NT2/D1 (cell line): Measurements from ENCODE around the gene TBC1D19.

Experiments used
- DNase-seq: peaks from one replicate; pipeline ENCODE4 v3.0.0-alpha.2; 2011; ENCODE audit warnings: low read depth, low spot score
- H3K27me3 ChIP-seq: 2 replicates; pipeline ENCODE4 v1.6.0; 2011; ENCODE audit warnings: mild to moderate bottlenecking; ENCODE audit not compliant: insufficient read length, insufficient read depth
- H3K36me3 ChIP-seq: 2 replicates; pipeline ENCODE4 v1.6.1; 2011; ENCODE audit warnings: mild to moderate bottlenecking, low read length, mixed read lengths; ENCODE audit not compliant: insufficient read depth, insufficient read length
- H3K4me1 ChIP-seq: 2 replicates; pipeline ENCODE4 v1.5.1; 2011; ENCODE audit not compliant: insufficient read depth, insufficient read length
- H3K4me3 ChIP-seq: 2 replicates; pipeline ENCODE4 v1.5.1; 2011; ENCODE audit warnings: low read depth; ENCODE audit not compliant: insufficient read length
- H3K9ac ChIP-seq: 2 replicates; pipeline ENCODE4 v1.6.0; 2011; ENCODE audit warnings: low read depth; ENCODE audit not compliant: insufficient read length
- H3K9me3 ChIP-seq: 2 replicates; pipeline ENCODE4 v1.5.1; 2011; ENCODE audit warnings: mild to moderate bottlenecking, low read length; ENCODE audit not compliant: insufficient read depth
- SUZ12 ChIP-seq: IDR thresholded peaks from 2 replicates; pipeline ENCODE4 v1.6.1; 2011; ENCODE audit not compliant: insufficient read length, insufficient read depth; ENCODE audit errors: extremely low read depth
- YY1 ChIP-seq: IDR thresholded peaks from 2 replicates; pipeline ENCODE4 v1.6.1; 2011; ENCODE audit not compliant: insufficient read length, insufficient read depth
- ZNF274 ChIP-seq: IDR thresholded peaks from 2 replicates; pipeline ENCODE4 v1.6.1; 2011; ENCODE audit warnings: mild to moderate bottlenecking, low read depth, low read length

Gene TBC1D19

DNA sequence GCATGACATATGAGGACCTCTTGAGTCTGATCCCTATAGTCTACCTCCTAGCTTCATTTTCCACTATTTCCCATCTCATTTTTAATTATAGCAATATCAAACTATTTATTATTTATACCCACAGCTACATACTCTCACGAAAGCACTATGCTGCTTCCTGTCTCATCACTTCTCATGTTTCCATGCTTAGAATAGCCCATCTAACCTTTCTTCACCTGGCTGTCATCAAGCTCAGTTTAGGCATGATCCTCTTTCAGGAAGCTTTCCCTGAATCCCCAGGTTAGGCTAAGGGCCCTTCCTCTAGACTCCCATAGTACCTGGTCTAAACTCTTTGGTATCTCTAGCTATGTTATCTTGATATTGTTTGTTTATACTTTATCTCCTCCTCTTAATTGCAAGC lies 137.8 kb downstream of the TBC1D19 start:
- H3K27me3 ChIP-seq: no peaks in the 10 kb centered on the region
- no peak for DNase-seq
- no peaks in the 10 kb centered on the region for H3K36me3 ChIP-seq
- H3K9me3 ChIP-seq: no peaks in the 10 kb centered on the region
- TF ChIP-seq YY1 (no peak), ZNF274 (no peak), SUZ12 (no peak)
- no peaks in the 10 kb centered on the region for H3K4me1 ChIP-seq
- no peak overlapping the region for H3K9ac ChIP-seq
- no peak overlapping the region for H3K4me3 ChIP-seq

DNA sequence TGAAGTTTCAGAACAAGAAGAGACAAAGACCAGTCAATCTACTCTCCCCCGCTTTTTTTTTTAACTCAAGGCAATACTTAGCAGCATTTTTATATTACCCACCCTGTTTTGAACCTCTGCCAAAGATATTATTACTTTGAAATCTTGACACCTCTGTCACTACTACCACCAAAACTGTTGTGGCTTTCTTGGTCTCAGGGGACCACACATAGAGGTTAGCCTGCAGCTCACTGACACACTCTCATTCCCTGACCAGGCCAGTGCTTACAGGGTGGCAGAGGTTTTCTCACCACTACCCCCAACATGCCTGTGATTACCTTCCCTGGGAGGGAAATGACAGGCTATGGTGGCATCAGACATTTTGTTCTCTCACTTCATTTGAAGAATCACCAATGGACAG lies 139.3 kb downstream of the TBC1D19 start:
- H3K9ac ChIP-seq: no peak overlapping the region

DNA sequence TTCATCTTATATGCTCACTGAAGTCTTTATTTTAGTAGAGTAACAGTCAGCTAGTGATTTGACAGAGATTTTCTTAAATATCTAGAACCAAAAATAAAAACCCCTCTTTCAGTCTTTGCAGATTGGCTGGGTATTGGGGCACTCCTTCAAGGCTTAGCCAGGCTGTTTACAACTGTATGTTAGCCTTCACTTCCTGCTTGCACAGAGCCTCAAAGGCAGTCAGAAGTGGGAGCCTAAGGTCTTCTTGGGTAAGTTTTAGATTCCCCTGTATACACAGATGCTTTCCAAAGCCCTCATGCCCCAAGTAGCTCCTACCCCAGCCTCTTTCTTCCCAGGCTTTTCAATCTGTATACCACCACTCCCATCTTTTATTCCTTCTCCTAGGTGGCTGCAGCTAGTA lies 140.7 kb downstream of the TBC1D19 start:
- Histone ChIP-seq H3K9ac (no peak overlapping the region), H3K27me3 (no peaks in the 10 kb centered on the region), H3K4me3 (no peak overlapping the region), H3K9me3 (no peaks in the 10 kb centered on the region), H3K36me3 (no peaks in the 10 kb centered on the region), H3K4me1 (no peaks in the 10 kb centered on the region)
- DNase-seq: no peak
- TF ChIP-seq YY1 (no peak), SUZ12 (no peak), ZNF274 (no peak)

More for the DNA sequence above, 139.3 kb downstream of the TBC1D19 start:
- no peaks in the 10 kb centered on the region for H3K27me3 ChIP-seq
- no peak for TF ChIP-seq SUZ12
- no peak for TF ChIP-seq YY1
- no peak for TF ChIP-seq ZNF274
- DNase-seq: no peak
- H3K4me3 ChIP-seq: no peak overlapping the region
- H3K36me3 ChIP-seq: no peaks in the 10 kb centered on the region
- no peaks in the 10 kb centered on the region for H3K9me3 ChIP-seq
- H3K4me1 ChIP-seq: no peaks in the 10 kb centered on the region

DNA sequence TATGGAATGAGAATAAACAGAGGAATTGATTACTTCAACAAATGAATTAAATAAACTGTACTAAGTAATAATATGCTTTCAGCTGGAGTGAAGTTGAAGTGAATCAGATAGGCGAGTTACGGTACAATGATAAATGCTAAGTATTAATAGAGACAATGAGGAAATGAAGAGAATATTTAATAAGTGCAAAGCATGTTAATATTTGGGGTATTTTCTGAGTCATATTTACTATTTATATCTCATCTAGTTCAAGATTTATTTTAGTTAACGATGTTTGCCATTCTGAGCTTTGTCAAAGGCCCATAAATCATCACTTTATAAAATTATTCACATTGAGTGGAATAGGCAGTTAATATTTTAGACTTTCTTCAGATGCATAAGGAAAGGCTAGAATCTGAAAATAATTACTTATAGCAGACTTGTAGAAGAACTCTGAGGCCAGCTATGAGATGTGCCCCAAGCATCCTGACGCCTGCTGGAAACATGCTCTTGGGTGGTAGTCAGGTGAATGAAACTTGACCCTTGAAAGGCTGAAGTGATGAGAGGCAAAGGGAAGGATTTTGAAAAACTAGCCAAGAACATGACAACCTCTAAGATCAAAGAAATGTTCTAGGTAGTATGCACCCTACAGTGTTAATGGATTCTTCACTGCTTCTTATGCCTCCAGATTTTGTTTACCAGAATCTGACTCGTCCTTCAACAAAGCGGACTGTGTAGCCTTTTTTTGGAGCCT lies 142.9 kb downstream of the TBC1D19 start:
- Histone ChIP-seq H3K9me3 (no peaks in the 10 kb centered on the region), H3K27me3 (no peaks in the 10 kb centered on the region), H3K36me3 (peaks cover 3% of the 10 kb centered on the region), H3K4me1 (no peaks in the 10 kb centered on the region), H3K4me3 (no peak overlapping the region), H3K9ac (no peak overlapping the region)
- DNase-seq: no peak
- TF ChIP-seq ZNF274 (no peak), YY1 (no peak), SUZ12 (no peak)

DNA sequence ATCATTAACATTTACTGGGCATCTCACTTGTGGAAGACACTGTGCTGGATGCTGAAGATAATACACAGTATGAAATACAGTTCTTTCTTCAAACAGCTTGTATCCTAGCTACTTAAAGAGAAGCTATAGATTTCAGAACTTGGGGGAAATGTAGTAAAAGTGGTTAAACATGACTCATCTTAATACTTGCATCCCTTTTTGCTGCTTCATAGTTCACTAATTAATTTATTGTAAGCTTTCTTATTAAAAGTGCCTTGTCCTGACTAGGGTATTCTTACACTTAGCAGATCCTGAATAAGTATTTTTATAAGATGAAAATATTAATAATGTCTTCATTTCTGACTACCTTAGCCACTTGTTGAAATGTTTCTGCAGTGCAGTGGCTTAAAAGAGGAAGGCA lies 144.0 kb downstream of the TBC1D19 start:
- H3K36me3 ChIP-seq: peaks cover 3% of the 10 kb centered on the region
- no peaks in the 10 kb centered on the region for H3K27me3 ChIP-seq
- H3K9ac ChIP-seq: no peak overlapping the region
- H3K9me3 ChIP-seq: no peaks in the 10 kb centered on the region
- H3K4me1 ChIP-seq: no peaks in the 10 kb centered on the region
- TF ChIP-seq SUZ12 (no peak), ZNF274 (no peak), YY1 (no peak)
- H3K4me3 ChIP-seq: no peak overlapping the region
- DNase-seq: no peak

DNA sequence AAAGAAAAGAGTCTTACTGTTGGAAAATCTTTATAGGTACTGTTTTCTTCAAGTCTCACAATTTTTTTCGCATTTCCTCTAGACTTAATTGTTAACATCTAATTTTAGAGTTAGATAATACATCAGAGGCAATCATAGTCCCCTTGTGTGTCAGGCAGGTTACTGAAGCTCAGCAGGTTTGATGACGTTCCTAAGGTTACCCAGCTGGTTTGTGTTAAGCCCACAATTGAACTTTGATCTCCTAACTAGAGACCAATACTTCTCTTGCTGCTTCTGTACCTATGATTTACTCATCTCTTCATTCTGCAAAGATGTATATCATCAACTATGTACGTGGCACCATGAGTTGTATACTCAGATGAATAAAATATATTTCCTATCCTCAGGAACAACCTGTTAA lies 145.1 kb downstream of the TBC1D19 start:
- no peaks in the 10 kb centered on the region for H3K27me3 ChIP-seq
- no peak for DNase-seq
- H3K4me1 ChIP-seq: no peaks in the 10 kb centered on the region
- H3K9ac ChIP-seq: no peak overlapping the region
- H3K4me3 ChIP-seq: no peak overlapping the region
- H3K9me3 ChIP-seq: no peaks in the 10 kb centered on the region
- peaks cover 3% of the 10 kb centered on the region for H3K36me3 ChIP-seq
- TF ChIP-seq YY1 (no peak), SUZ12 (no peak), ZNF274 (no peak)

DNA sequence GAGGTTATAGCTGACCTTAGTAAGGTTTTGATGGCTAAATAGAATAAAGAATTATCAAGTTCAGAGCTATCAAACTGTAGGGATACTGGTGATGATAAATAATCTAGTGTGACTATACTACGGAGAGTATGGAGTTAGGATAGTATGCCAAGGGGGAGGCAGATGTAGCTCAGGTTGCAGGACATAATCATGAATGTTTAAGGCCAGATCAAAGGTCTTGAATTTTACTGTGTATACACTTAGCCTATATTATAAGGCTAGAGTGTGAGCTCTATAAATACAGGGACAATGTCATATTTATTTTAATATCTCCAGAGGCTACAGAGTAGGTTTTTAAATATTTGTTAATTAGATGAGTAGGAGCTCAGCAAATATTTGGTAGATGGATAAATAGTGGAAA lies 145.7 kb downstream of the TBC1D19 start:
- peaks cover 3% of the 10 kb centered on the region for H3K36me3 ChIP-seq
- no peaks in the 10 kb centered on the region for H3K9me3 ChIP-seq
- no peak overlapping the region for H3K4me3 ChIP-seq
- H3K4me1 ChIP-seq: no peaks in the 10 kb centered on the region
- no peaks in the 10 kb centered on the region for H3K27me3 ChIP-seq
- TF ChIP-seq ZNF274 (no peak), SUZ12 (no peak), YY1 (no peak)
- no peak overlapping the region for H3K9ac ChIP-seq
- DNase-seq: no peak
